ENCODE measurements around the gene FSTL4. TPM values are rescaled to one million over a fixed set of nuclear protein-coding genes. Genes with fewer than 3 reads are reported as not detected.
"Not testable (repeated sequence)": the region's sequence is repeated elsewhere in the genome, so short reads cannot be mapped to it uniquely, and the experiment has no call there.

Gene FSTL4
- total RNA-seq, 1 experiment from 2014 or later: not detected

DNA sequence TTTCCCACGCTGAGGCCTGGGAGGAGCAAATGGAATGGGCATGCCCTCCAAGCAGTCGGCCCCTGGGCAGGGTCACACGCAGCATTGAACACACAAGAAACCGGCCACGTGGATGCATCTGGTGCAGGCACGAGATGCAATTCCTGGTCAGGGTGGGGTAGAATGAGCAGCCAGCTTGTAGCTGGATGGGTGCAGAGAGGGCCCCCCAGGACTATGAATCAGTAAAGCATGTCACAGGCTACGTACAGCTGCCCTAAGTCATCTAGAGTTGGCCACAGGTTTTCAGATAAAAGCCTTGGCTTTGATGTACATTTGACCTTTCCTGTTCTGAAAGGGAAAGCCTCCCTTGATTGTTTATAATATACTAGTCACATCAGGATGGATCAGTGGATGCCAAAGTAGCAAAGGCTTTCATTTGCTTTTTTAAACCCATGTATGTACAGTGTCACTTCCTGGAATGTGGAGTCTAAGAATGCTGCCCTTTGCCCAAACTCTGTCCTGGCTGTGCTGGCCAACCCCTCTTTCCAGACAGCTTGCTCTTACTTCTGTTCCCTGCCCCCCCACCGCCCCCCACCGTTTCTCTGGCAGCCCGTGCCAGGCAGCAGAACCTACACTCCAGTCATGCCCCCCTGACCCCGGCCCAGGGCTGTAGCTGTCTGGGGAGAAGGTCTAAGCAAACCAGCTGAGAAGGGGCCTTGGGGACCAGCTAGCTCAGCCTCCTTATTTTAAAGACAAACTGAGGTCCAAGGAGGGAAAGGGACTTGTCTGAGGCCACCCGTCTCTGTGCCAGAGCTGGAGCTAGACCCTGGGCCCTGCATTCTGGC is 391.3 kb downstream of the FSTL4 start:
- Mint-ChIP-seq H3K27me3 (ENCODE audit: unreplicated experiment) (peaks cover 13% of the 10 kb centered on the region), H3K36me3 (ENCODE audit: insufficient read depth, unreplicated experiment) (no peaks in the 10 kb centered on the region), H3K4me3 (ENCODE audit: low read depth, unreplicated experiment) (no peak overlapping the region), H3K27ac (ENCODE audit: unreplicated experiment) (no peak overlapping the region), H3K4me1 (ENCODE audit: low read depth, unreplicated experiment) (peaks cover 16% of the 10 kb centered on the region), H3K9me3 (ENCODE audit: low read depth, unreplicated experiment) (peaks cover 3% of the 10 kb centered on the region)
- CTCF ChIA-PET: interaction anchor here (0.5 to 0.9 kb wide), 4 partner anchors 19 to 102 kb away, joined by 3 read pairs; no protein-coding TSS in a partner anchor
- intact Hi-C loops (cut with micrococcal nuclease; ENCODE audit: unreplicated experiment): no loop called here
- no TSS peak for BruUV-seq (replicated peaks)
- DNase-seq: no peak
- TF ChIP-seq, protein P1, sequence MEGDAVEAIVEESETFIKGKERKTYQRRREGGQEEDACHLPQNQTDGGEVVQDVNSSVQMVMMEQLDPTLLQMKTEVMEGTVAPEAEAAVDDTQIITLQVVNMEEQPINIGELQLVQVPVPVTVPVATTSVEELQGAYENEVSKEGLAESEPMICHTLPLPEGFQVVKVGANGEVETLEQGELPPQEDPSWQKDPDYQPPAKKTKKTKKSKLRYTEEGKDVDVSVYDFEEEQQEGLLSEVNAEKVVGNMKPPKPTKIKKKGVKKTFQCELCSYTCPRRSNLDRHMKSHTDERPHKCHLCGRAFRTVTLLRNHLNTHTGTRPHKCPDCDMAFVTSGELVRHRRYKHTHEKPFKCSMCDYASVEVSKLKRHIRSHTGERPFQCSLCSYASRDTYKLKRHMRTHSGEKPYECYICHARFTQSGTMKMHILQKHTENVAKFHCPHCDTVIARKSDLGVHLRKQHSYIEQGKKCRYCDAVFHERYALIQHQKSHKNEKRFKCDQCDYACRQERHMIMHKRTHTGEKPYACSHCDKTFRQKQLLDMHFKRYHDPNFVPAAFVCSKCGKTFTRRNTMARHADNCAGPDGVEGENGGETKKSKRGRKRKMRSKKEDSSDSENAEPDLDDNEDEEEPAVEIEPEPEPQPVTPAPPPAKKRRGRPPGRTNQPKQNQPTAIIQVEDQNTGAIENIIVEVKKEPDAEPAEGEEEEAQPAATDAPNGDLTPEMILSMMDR (IDR thresholded peaks at IDR 0.05; ENCODE audit: unreplicated experiment): no peak

DNA sequence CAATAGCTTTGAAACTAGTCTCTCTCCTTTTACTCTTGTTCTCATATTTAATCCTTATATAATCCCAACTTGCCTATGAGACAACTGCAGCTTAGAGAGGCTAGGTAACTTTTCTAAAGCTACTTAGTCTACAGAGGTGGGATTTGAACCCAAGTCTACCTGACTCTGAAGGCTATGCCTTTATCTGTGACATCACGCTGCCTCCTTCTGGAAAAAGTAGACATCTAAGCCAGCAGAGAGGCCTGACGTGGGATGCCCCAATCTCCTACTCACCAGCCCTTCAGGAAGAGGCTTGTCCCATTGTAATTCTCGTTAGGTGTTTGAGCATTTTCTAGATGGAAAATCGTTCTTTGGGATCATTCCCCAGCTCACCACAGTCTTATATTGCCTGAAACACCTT is 393.0 kb downstream of the FSTL4 start:
- CTCF ChIA-PET: no interaction called here
- peaks cover 3% of the 10 kb centered on the region for H3K9me3 Mint-ChIP-seq (ENCODE audit: low read depth, unreplicated experiment)
- DNase-seq: no peak
- no peak overlapping the region for H3K4me3 Mint-ChIP-seq (ENCODE audit: low read depth, unreplicated experiment)
- no peaks in the 10 kb centered on the region for H3K36me3 Mint-ChIP-seq (ENCODE audit: insufficient read depth, unreplicated experiment)
- peaks cover 13% of the 10 kb centered on the region for H3K27me3 Mint-ChIP-seq (ENCODE audit: unreplicated experiment)
- TF ChIP-seq, protein P1 (IDR thresholded peaks at IDR 0.05; ENCODE audit: unreplicated experiment): no peak
- H3K4me1 Mint-ChIP-seq (ENCODE audit: low read depth, unreplicated experiment): peaks cover 7% of the 10 kb centered on the region
- no TSS peak for BruUV-seq (replicated peaks)
- intact Hi-C loops (cut with micrococcal nuclease; ENCODE audit: unreplicated experiment): no loop called here
- no peak overlapping the region for H3K27ac Mint-ChIP-seq (ENCODE audit: unreplicated experiment)

DNA sequence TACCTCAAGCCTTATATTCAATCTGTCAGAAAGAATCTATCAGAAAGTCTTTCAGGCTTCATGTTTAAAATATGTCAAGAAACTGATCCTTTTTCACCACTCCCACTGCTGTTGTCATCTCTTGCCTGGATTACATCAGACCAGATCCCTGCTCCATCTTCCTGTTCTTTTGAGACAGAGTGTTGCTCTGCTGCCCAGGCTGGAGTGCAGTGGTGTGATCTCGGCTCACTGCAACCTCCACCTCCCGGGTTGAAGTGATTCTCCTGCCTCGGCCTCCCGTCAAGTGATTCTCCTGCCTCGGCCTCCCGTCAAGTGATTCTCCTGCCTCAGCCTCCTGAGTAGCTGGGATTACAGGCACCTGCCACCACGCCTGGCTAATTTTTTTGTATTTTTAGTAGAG is 396.2 kb downstream of the FSTL4 start:
- DNase-seq; H3K36me3 Mint-ChIP-seq (ENCODE audit: insufficient read depth, unreplicated experiment); H3K9me3 Mint-ChIP-seq (ENCODE audit: low read depth, unreplicated experiment); CTCF ChIA-PET; H3K4me1 Mint-ChIP-seq (ENCODE audit: low read depth, unreplicated experiment); H3K27ac Mint-ChIP-seq (ENCODE audit: unreplicated experiment); H3K4me3 Mint-ChIP-seq (ENCODE audit: low read depth, unreplicated experiment); BruUV-seq (replicated peaks); intact Hi-C loops (cut with micrococcal nuclease; ENCODE audit: unreplicated experiment): not testable (repeated sequence)
- H3K27me3 Mint-ChIP-seq (ENCODE audit: unreplicated experiment): peaks cover 13% of the 10 kb centered on the region

DNA sequence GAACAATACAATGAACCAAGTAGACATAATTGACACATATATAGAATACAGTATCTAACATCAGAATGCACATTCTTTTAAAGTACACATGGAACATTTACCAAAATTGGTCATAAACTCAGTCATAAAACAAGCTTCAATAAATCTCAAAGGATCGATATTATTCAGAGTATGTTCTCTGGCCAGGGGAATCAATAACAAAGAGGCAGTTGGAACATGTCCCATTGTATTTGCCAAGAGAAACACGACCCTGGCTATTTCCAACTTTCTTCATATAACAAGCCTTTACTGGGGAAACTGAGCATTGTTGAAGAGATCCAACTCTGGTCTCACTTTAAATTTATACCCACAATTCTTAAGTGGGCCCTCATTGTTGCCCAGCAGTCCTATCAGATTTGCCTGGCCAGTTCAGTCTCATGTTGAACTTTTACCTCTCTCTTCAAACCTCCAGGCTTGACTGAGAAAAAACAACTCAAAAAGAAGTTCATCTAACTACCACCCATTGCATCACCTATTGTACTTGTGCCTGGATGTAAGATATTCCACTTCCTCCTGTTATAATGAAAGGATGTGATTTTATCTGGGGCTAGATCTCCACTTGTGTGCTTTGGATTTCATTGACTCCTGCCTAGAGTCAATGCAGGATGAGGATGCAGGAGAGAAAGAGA is 398.1 kb downstream of the FSTL4 start:
- intact Hi-C loops (cut with micrococcal nuclease; ENCODE audit: unreplicated experiment): no loop called here
- no peaks in the 10 kb centered on the region for H3K4me1 Mint-ChIP-seq (ENCODE audit: low read depth, unreplicated experiment)
- CTCF ChIA-PET: no interaction called here
- no peak overlapping the region for H3K27ac Mint-ChIP-seq (ENCODE audit: unreplicated experiment)
- no peak overlapping the region for H3K4me3 Mint-ChIP-seq (ENCODE audit: low read depth, unreplicated experiment)
- TF ChIP-seq, protein P1 (IDR thresholded peaks at IDR 0.05; ENCODE audit: unreplicated experiment): no peak
- no peak for DNase-seq
- no TSS peak for BruUV-seq (replicated peaks)
- no peaks in the 10 kb centered on the region for H3K36me3 Mint-ChIP-seq (ENCODE audit: insufficient read depth, unreplicated experiment)
- H3K27me3 Mint-ChIP-seq (ENCODE audit: unreplicated experiment): peaks cover 20% of the 10 kb centered on the region
- peaks cover 3% of the 10 kb centered on the region for H3K9me3 Mint-ChIP-seq (ENCODE audit: low read depth, unreplicated experiment)

DNA sequence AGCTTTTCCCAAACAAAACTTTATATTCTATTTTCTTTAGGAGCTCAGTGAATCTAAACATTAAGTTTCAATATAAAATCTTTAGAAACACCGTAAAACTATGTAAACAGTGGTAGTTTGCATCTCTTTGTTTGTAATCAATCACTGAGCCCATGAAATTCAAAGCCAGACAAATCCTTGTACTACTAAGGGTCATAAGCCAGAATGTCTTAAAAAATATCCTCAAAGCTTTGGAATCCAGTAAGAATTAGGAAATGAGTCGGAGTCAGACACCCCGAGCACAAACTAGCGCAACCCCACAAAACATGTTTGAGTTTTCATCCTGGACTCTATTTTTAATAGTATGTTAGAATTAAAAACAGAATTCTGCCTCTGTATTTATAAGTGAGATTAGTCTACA is 406.7 kb downstream of the FSTL4 start:
- Mint-ChIP-seq H3K27me3 (ENCODE audit: unreplicated experiment) (peaks cover 69% of the 10 kb centered on the region), H3K4me1 (ENCODE audit: low read depth, unreplicated experiment) (no peaks in the 10 kb centered on the region), H3K27ac (ENCODE audit: unreplicated experiment) (no peak overlapping the region), H3K9me3 (ENCODE audit: low read depth, unreplicated experiment) (no peaks in the 10 kb centered on the region), H3K4me3 (ENCODE audit: low read depth, unreplicated experiment) (no peak overlapping the region), H3K36me3 (ENCODE audit: insufficient read depth, unreplicated experiment) (no peaks in the 10 kb centered on the region)
- no peak for DNase-seq
- no TSS peak for BruUV-seq (replicated peaks)
- intact Hi-C loops (cut with micrococcal nuclease; ENCODE audit: unreplicated experiment): no loop called here
- CTCF ChIA-PET: no interaction called here
- TF ChIP-seq, protein P1 (IDR thresholded peaks at IDR 0.05; ENCODE audit: unreplicated experiment): no peak
